Measurements from ENCODE around the gene NXPH1. TPM values are rescaled to one million over a fixed set of nuclear protein-coding genes. Genes with fewer than 3 reads are reported as not detected.

Gene NXPH1
- total RNA-seq, 1 donor from 2014 or later: 41.6 TPM

DNA sequence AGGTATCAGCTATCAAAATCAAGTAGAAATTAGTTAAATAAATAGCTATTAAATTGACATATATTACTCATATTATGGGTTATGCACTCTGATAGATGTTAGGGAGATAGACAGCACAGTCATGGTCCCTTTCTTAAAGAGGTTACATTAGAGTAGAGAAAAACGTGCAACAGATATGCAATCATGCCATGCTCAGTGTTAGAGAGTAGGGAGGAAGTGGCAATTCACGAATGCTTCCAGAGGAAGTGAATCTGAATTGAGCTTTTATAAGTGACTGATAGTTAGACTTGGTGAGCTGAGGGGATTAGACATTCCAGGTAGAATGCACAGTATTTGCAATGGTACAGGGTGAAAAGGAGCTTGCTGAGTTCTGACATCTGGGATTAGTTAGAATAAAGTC lies 349.8 kb downstream of the NXPH1 start:
- no peak for FAIRE-seq
- no peak for DNase-seq (ENCODE audit: low spot score in 2 of 2)

DNA sequence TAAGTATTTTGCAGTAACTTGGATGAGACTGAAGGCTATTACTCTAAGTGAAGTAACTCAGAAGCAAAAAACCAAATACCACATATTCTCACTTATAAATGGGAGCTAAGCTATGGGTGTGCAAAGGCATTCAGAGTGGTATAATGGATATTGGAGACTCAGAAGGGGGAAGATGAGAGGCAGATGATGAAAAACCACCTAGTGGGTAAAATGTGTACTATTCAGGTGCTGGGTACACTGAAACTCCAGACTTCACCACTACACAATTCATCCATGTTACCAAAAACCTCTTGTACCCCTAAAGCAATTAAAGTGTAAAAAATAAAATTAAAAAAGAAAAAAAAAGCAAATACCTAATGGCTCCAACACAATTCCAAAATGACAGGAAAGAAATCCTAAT lies 351.7 kb downstream of the NXPH1 start:
- FAIRE-seq (no peak), DNase-seq (ENCODE audit: low spot score in 2 of 2) (no peak)

DNA sequence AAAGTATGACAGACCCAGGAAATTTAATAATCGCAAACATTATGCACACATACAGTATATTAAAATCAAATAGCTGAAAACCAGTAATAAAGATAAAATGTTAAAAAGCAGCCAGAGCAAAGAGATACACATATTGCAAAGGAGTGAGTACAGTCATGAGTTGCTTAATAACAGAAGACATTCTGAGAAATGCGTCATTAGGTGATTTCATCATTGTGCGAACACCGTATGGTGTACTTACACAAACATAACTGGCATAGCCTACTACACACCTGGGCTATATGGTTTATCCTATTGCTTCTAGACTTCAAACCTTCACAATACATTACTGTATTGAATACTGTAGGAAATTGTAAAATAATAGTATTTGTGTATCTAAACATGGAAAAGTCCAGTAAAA lies 367.6 kb downstream of the NXPH1 start:
- no peak for FAIRE-seq

More for the DNA sequence above, 367.6 kb downstream of the NXPH1 start:
- DNase-seq (ENCODE audit: low spot score in 2 of 2): no peak

Other genes with a start within 250 kb of the NXPH1 start
- gene ICA1, start 171.4 kb upstream of the NXPH1 start, total RNA-seq: 42.4 TPM